ENCODE results near the gene BEND3. TPM values are rescaled to one million over a fixed set of nuclear protein-coding genes. Genes with fewer than 3 reads are reported as not detected.
A peak's percentile ranks its signal among the peaks of the same experiment; 100 is the strongest.
"Not testable (repeated sequence)": the region's sequence is repeated elsewhere in the genome, so short reads cannot be mapped to it uniquely, and the experiment has no call there.

The BEND3 gene
- total RNA-seq = 1 to 10 TPM in 1 of 2 donors, under 1 TPM in 1; 0.54 to 4.2 TPM

DNA sequence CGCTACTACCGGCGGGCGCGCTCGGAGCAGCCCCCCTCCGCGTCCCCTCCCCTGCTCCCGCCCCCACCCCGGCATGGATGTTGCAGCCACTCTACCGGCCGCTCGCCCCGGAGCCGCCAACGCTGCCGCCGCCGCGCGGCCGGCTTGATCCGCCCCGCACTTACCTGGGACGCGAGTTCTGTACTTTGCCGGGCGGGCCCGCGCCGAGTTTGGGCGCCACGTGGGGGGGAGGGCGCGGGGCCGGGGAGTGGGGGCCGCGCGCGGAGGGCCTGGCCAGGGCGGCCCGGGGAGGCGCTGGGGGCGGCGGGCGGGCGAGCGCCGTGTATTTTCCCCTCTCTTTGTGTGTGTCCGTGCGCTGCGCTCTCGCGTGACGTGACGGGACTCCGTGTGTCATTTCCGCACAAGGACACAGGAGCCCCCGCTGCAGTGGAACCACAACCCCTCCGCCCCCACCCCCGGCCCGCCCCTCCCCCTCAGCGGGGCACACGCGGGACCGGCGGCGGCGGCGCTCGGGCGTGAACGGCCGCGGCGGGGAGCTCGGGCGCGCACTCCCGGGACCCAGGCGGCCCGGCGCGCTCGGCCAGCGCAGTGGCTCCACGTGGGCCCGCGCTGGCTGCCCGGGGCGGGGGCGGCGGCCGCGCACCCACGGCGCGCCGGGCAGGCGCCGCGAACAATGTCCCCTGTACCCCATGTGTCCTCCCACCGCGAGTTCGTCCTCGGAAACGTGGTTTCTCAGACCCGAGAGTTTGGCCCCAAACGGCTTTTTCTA, at the start of gene BEND3:
BEND3 (minus strand) TSS at position 590 of the 769 bp plus-strand sequence. CDS start 16,230 bp downstream, outside the sequence.
- Histone ChIP-seq H3K4me3 (peak within 1 kb of the TSS; percentile 92), H3K36me3 (no peaks in the 10 kb centered on the region), H3K27me3 (replicated peaks; ENCODE audit: insufficient read depth) (no peaks in the 10 kb centered on the region), H3K4me1 (ENCODE audit: control insufficient read depth in 1 of 2, low read depth in 2 of 2) (peaks cover 4 to 20% of the 10 kb centered on the region in 2 donors), H3K9me3 (no peaks in the 10 kb centered on the region), H3K27ac (no peak within 1 kb of the TSS)
- TF ChIP-seq, protein P1, sequence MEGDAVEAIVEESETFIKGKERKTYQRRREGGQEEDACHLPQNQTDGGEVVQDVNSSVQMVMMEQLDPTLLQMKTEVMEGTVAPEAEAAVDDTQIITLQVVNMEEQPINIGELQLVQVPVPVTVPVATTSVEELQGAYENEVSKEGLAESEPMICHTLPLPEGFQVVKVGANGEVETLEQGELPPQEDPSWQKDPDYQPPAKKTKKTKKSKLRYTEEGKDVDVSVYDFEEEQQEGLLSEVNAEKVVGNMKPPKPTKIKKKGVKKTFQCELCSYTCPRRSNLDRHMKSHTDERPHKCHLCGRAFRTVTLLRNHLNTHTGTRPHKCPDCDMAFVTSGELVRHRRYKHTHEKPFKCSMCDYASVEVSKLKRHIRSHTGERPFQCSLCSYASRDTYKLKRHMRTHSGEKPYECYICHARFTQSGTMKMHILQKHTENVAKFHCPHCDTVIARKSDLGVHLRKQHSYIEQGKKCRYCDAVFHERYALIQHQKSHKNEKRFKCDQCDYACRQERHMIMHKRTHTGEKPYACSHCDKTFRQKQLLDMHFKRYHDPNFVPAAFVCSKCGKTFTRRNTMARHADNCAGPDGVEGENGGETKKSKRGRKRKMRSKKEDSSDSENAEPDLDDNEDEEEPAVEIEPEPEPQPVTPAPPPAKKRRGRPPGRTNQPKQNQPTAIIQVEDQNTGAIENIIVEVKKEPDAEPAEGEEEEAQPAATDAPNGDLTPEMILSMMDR (IDR thresholded peaks at IDR 0.05) = no peak
- no peak for DNase-seq (ENCODE audit: low spot score)
- no peak for ATAC-seq (ENCODE audit: insufficient number of reproducible peaks, low FRiP score, low read depth)

GRCh38 chr6:107164299-107164698, 49.0 kb upstream of the BEND3 start:
- H3K27me3 ChIP-seq (replicated peaks; ENCODE audit: insufficient read depth); H3K27ac ChIP-seq; H3K4me1 ChIP-seq (ENCODE audit: control insufficient read depth in 1 of 2, low read depth in 2 of 2); ATAC-seq (ENCODE audit: insufficient number of reproducible peaks, low FRiP score, low read depth); DNase-seq (ENCODE audit: low spot score); H3K4me3 ChIP-seq; H3K36me3 ChIP-seq; H3K9me3 ChIP-seq: not testable (repeated sequence)

- Histone ChIP-seq H3K9me3 (no peaks in the 10 kb centered on the region), H3K4me1 (ENCODE audit: control insufficient read depth in 1 of 2, low read depth in 2 of 2) (no peaks in the 10 kb centered on the region), H3K27ac (no peak overlapping the region), H3K27me3 (replicated peaks; ENCODE audit: insufficient read depth) (no peaks in the 10 kb centered on the region), H3K4me3 (no peak overlapping the region), H3K36me3 (no peaks in the 10 kb centered on the region)
- TF ChIP-seq, protein P1 (IDR thresholded peaks at IDR 0.05) = no peak
- no peak for DNase-seq (ENCODE audit: low spot score)
- ATAC-seq (ENCODE audit: insufficient number of reproducible peaks, low FRiP score, low read depth) = no peak
Measured at GRCh38 chr6:107161521-107161920, 46.2 kb upstream of the BEND3 start.

- H3K4me1 ChIP-seq (ENCODE audit: control insufficient read depth in 1 of 2, low read depth in 2 of 2) = no peaks in the 10 kb centered on the region
- ATAC-seq (ENCODE audit: insufficient number of reproducible peaks, low FRiP score, low read depth) = no peak
- DNase-seq (ENCODE audit: low spot score) = no peak
- H3K27ac ChIP-seq = no peak overlapping the region
- H3K27me3 ChIP-seq (replicated peaks; ENCODE audit: insufficient read depth) = no peaks in the 10 kb centered on the region
- no peak overlapping the region for H3K4me3 ChIP-seq
- no peaks in the 10 kb centered on the region for H3K9me3 ChIP-seq
- no peaks in the 10 kb centered on the region for H3K36me3 ChIP-seq
- TF ChIP-seq, protein P1 (IDR thresholded peaks at IDR 0.05) = no peak
Measured at GRCh38 chr6:107156617-107157016, 41.3 kb upstream of the BEND3 start.

DNA sequence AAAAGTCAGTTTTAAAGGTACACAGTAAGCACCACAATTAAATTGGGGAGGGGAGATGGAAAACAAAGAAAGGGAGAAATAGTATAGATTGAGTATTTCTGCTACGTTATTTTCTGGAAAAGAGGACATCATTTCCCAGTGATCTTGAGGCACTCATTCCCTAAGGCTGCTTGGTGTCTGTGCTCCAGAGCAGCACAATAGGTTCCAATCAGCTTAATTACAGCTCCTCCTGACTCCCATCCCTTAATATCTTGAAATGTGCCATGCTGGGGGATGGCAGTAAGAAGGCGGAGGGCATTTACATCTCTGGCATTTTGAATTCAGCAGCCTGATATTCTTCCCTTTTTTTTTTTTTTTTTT, 39.5 kb upstream of the BEND3 start:
- H3K4me3 ChIP-seq = no peak overlapping the region
- ATAC-seq (ENCODE audit: insufficient number of reproducible peaks, low FRiP score, low read depth) (no peak), DNase-seq (ENCODE audit: low spot score) (no peak)
- H3K9me3 ChIP-seq = no peaks in the 10 kb centered on the region
- TF ChIP-seq, protein P1 (IDR thresholded peaks at IDR 0.05) = no peak
- no peak overlapping the region for H3K27ac ChIP-seq
- H3K27me3 ChIP-seq (replicated peaks; ENCODE audit: insufficient read depth) = no peaks in the 10 kb centered on the region
- H3K4me1 ChIP-seq (ENCODE audit: control insufficient read depth in 1 of 2, low read depth in 2 of 2) = no peaks in the 10 kb centered on the region
- H3K36me3 ChIP-seq = no peaks in the 10 kb centered on the region

Measured in thoracic aorta (tissue), 2 donors.